Omental fat pad (tissue), 4 donors: ENCODE data around the gene PGM5. TPM values are rescaled to one million over a fixed set of nuclear protein-coding genes. Genes with fewer than 3 reads are reported as not detected.

Experiments
- ATAC-seq: fragments of 150-250 bp; one replicate; pipeline ENCODE4 v1.9.1; 2016; ENCODE audit warnings: mild to moderate bottlenecking, moderate library complexity; ENCODE audit not compliant: low FRiP score
- DNase-seq: peaks from one replicate; pipeline ENCODE4 v3.0.0-alpha.2; 2019; ENCODE audit warnings: low spot score
- total RNA-seq, 4 donors: library from RNA; depleted of rRNA; stranded (reverse); fragments of >200 nt; gene quantifications; one replicate each; pipeline ENCODE4 v1.1.0, GENCODE V29; 2016
- TF ChIP-seq, protein P1 (sequence below), 3 donors: fragments of 450-650 bp; IDR thresholded peaks; one replicate each; pipeline ENCODE4 v1.5.1; 2016 to 2017; ENCODE audit warnings: antibody characterized with exemption in 3 of 3, mild to moderate bottlenecking in 3 of 3, moderate library complexity in 2 of 3

Gene PGM5
- total RNA-seq, 4 donors from 2014 or later = 18.1 to 63.7 (median 26.3) TPM

DNA sequence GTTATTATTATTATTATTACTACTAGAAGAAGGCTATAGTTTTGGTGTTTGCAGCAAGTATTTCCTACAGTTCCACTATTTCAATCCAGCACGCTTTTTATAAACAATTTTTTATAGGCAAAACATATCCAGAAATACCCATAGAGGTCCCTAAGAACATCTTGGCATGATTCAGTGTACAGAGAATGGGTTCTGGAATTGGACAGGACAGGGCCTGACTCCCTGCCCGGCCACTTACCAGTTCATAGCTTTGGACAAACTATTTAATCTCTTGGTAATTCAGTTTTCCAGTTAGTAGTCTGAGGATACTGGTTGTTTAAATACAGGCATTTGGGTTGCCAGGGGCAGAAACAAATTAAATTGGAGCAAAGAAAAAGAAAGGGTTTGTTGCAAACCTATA, 91.2 kb downstream of the PGM5 start:
- TF ChIP-seq, protein P1, sequence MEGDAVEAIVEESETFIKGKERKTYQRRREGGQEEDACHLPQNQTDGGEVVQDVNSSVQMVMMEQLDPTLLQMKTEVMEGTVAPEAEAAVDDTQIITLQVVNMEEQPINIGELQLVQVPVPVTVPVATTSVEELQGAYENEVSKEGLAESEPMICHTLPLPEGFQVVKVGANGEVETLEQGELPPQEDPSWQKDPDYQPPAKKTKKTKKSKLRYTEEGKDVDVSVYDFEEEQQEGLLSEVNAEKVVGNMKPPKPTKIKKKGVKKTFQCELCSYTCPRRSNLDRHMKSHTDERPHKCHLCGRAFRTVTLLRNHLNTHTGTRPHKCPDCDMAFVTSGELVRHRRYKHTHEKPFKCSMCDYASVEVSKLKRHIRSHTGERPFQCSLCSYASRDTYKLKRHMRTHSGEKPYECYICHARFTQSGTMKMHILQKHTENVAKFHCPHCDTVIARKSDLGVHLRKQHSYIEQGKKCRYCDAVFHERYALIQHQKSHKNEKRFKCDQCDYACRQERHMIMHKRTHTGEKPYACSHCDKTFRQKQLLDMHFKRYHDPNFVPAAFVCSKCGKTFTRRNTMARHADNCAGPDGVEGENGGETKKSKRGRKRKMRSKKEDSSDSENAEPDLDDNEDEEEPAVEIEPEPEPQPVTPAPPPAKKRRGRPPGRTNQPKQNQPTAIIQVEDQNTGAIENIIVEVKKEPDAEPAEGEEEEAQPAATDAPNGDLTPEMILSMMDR (IDR thresholded peaks at IDR 0.05) = no peak
- no peak for ATAC-seq

DNA sequence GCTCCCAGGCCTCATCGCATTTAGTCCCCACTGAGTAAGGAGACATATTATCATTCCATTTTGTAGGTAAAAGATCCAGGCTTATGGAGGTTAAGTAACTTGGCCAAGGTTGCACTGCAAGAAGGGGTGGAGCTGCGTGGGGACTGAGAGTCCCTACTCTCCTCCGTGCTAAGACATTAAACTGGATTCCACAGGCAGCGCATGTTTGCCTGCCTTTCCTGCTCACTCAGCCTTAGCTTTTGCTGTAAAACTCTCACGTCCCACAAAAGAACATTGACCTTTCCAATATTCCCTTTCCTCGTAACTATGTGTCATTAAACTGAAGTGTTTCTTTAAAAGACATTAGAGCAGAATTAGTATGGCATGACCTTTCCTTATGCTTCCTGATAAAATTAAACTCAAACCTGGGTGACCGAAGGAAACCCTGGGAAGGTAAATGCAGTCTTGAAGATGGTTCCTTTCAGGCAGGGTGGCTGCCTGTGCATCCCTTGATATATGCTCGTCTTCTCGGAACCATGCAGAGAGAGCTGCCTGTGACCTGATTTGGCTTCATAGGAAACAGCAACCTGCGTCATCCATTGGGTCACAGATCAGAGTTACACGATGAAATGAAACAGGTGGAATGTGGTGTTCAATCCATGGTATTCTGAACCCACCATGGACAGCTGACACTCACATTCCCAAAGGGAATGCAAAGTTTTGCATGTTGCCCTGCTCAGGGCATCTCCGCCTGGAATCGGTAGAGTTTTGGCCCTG, 98.3 kb downstream of the PGM5 start:
- DNase-seq (no peak), ATAC-seq (no peak)
- TF ChIP-seq, protein P1 (IDR thresholded peaks at IDR 0.05) = no peak

More for the DNA sequence above, 91.2 kb downstream of the PGM5 start:
- DNase-seq = no peak

DNA sequence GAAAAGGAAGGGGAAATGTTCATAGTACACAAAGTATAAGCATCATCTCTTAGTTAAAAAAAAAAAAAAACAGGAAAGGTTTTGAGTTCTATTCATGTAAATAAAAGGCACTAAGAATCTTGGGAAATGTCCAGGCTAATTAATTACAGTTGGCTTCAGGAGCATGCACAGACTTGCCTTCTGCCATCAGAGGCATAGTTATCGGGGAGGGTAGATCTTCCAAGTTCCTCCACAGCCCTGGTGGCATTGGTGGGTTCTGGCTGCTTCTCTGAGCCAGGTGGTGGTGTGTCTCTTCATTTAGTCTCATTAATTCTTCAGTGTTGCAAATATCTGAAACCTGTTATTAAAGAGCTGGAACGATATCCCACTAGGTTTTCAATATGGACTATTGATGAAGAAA, 99.0 kb downstream of the PGM5 start:
- DNase-seq = no peak
- TF ChIP-seq, protein P1 (IDR thresholded peaks at IDR 0.05) = no peak
- ATAC-seq = no peak

GRCh38 chr9:68457803-68458202, 101.4 kb downstream of the PGM5 start:
- ATAC-seq (no peak), DNase-seq (no peak)
- TF ChIP-seq, protein P1 (IDR thresholded peaks at IDR 0.05) = no peak

DNA sequence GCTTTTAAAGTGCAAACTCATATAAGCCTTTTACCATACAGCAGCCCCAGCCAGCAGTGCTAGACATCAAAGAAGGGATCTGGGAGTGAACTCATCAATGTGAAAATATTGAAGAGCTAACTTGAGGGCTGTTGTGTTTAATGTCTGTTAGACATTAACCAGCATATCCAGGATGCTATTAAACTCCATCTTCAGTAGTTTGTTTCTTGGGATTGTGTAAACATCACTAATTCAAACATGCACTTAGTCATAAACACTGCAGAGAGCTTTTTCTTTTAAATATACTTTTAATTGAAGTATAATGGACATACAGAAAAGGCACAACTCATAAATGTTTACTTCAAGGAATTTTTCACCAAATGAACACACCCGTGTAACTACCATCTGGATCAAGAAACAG, 102.5 kb downstream of the PGM5 start:
- DNase-seq = no peak
- TF ChIP-seq, protein P1 (IDR thresholded peaks at IDR 0.05) = no peak
- ATAC-seq = no peak

DNA sequence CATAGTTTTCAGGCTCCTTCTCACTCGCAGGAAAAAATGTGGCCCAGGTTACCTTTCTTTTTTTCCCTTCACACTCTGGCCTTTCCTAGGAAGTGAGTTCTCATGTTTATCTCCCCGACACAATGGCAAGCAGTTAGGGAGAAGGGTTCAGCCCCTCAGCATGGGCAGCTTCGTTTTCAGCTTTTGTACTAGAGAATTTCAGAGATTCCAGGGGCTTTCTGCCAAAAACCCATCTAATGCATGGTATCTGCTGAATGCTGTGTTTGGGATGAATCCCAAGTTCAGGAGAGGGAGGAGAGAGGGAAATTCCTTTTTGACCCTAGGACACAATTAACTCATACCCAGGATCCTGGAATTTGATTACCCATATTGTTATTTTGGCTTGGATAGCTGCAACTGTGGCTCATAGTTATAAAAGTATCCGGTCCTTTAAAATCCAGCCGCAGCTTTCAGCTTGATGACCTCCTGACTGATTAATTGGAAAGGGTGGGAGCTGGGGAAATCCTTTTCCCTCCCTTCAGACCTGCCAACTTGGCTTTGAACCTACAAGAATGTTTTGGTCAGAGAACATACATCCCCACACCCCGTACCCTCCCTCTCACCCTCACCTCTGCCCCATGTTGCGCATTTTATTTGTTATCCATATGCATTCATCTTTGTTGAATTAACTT, 105.8 kb downstream of the PGM5 start:
- DNase-seq = no peak
- ATAC-seq = peak; percentile 53
- TF ChIP-seq, protein P1 (IDR thresholded peaks at IDR 0.05) = no peak

DNA sequence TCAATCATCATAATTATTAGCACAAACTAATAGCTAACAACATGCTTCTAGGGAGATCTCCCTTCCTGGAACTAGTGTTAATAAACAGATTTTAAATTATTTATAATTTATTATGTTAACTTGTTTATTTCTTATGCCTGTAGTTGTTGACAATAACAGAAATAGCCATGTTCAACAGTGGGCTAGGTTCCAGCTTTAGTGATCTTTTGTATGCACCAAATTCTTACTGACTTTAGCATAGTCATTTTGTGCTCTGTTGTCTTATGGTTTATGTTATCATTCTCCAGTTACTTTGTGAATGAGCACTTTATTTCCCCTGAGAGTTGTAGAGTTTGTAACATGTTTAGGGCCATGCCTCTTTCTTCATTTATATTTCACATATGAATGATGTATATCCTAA, 113.7 kb downstream of the PGM5 start:
- DNase-seq (no peak), ATAC-seq (no peak)
- TF ChIP-seq, protein P1 (IDR thresholded peaks at IDR 0.05) = no peak
